Upper lobe of left lung (tissue), 4 donors: ENCODE measurements around the gene SAPCD1.

Source experiments
- CTCF ChIP-seq, 6 experiments: fragments of 450-650 bp in 4 of 6; fragments of 200-600 bp in 2 of 6; sonication (generic) in 2 of 6; IDR thresholded peaks; one replicate each; pipeline ENCODE4 v1.5.1; 2016 to 2019; ENCODE audit warnings: antibody characterized with exemption in 6 of 6
- POLR2A ChIP-seq, 4 donors: fragments of 450-650 bp; IDR thresholded peaks; one replicate each; pipeline ENCODE4 v1.5.1; 2016 to 2017; ENCODE audit warnings: antibody characterized with exemption in 4 of 4, mild to moderate bottlenecking in 2 of 4

- TF ChIP-seq CTCF (IDR thresholded peaks at IDR 0.05) = no peak
- no peak for TF ChIP-seq POLR2A (IDR thresholded peaks at IDR 0.05)
Measured at GRCh38 chr6:31813465-31813849, 51.0 kb downstream of the SAPCD1 start.
